HG02885 (cell line): Measurements from ENCODE around the gene PATL2.
"Not testable (repeated sequence)": the region's sequence is repeated elsewhere in the genome, so short reads cannot be mapped to it uniquely, and the experiment has no call there.

Experiments
- ATAC-seq: cut with Tn5 transposase; IDR thresholded peaks from one replicate; pipeline ENCODE4 v1.9.1; 2021; ENCODE audit warnings: mild to moderate bottlenecking; ENCODE audit not compliant: unreplicated experiment, poor library complexity

PATL2 gene

GRCh38 chr15:44656913-44657312, 54.2 kb downstream of the PATL2 start:
- no peak for ATAC-seq

DNA sequence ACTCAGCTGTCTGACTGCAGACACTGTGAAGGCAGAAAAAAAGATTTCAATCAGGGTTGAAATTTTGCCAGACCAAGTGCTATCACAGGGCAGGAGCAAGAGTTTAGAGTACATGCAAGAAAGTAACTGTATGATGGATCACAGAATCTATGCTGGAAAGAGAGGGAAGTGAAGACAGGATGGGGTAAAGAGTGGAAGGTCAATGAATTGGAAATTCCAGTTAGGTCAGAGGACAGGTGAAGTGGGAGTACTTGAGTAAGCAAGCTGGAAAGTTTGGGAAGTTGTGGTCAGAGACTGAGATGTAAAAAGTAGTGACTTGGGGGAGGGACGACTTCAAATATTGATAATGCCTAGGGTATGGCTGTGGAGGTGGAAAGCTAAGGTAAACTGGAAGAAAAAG, 54.8 kb downstream of the PATL2 start:
- ATAC-seq = no peak

- ATAC-seq = no peak
These were observed 56.3 kb downstream of the PATL2 start for GRCh38 chr15:44654858-44655257.

DNA sequence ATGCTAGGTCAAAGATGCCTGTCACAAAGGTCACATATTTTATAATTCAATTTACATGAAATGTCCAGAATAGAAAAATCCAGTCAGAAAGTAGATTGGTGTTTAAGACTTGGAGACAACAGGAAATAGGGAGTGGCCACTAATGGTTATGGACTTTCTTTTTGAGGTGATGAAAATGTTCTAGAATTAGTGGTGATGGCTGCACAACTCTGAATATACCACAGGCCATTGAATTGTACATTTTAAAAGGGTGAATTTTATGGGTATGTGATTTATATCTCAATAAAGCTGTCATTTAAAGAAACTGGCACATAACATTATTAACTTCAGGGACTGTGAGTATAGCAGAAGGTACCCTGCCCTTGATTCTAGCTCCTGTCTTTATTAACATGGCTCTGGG, 63.5 kb downstream of the PATL2 start:
- ATAC-seq = no peak

GRCh38 chr15:44647036-44647435, 64.1 kb downstream of the PATL2 start:
- ATAC-seq = no peak

GRCh38 chr15:44646460-44646859, 64.7 kb downstream of the PATL2 start:
- no peak for ATAC-seq

- no peak for ATAC-seq
These were observed 69.5 kb downstream of the PATL2 start for GRCh38 chr15:44641651-44642050.

DNA sequence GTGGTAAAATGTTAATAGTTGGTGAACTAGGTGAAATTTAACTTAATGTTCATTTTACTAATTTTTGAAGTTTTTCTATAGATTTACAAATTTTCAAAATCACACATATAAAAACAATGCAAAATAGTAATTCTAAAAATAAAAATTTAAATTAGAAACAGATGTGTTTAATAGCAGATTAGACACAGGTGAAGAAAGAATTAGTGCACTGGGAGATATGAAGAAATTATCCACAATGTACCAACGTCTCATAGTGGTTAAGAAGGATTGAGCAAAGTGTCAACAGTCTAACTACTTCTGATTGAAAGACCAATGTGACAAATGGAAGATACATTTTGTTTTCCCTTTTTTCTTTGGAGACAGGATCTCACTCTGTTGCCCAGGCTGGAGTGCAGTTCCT, 74.1 kb downstream of the PATL2 start:
- no peak for ATAC-seq

DNA sequence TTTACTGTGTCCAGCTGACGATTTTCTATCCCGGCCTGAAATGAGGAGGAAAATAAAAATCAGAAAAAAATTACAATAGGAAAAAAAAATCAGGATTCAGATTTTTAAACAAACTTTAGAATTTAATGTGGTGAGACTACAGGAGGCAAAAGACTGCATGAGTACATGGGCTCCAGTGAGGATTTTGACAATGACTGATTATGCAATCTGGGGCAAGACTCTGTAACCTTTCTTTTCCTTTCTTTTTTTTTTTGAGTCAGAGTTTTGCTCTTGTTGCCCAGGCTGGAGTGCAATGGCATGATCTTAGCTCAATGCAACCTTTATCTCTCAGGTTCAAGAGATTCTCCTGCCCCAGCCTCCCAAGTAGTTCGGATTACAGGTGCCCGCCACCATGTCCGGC, 77.5 kb downstream of the PATL2 start:
- no peak for ATAC-seq

- ATAC-seq = not testable (repeated sequence)
These were observed 85.8 kb downstream of the PATL2 start for GRCh38 chr15:44625286-44625685.

GRCh38 chr15:44623178-44623577, 87.9 kb downstream of the PATL2 start:
- ATAC-seq = no peak

DNA sequence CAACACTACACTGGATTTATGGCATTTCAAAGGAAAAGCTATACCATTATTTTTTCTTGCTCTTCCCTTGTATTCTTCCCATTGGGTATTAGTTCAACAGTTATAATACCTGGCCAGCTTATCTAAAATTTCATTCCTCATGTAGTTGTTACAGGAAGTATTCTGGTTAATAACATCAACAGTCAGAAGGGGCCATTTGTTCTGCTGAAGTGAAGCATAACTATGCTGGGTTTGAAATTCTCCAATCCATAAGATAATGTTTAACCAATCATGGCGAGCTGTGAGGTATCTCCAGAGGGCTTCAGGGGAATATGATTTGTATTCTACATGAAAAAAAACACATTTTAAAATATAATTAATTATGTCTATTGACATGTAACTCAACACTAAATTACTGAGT, 91.0 kb downstream of the PATL2 start:
- no peak for ATAC-seq

DNA sequence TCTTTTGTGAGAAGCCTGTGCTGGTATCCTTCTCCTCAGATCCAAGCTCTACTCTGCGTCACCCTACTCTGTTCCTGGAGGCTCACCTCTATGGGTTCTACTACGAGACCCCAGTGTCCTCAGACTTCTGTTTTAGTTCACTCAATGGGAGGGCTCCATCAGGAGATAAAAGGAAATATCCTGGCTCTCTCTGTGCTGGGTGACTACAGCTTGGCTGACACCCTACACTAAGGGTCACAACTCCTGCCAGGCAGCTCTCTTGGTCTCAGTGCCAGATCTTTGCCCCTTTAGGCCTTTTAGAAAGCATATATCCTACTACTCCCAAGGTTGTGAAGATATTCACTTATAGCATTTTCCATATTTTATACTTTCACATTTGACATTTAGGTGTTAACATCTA, 94.1 kb downstream of the PATL2 start:
- ATAC-seq = no peak
